IgD-negative memory B cell (primary cell): Measurements from ENCODE around the gene JAKMIP3. TPM values are rescaled to one million over a fixed set of nuclear protein-coding genes. Genes with fewer than 3 reads are reported as not detected.
"Not testable (repeated sequence)": the region's sequence is repeated elsewhere in the genome, so short reads cannot be mapped to it uniquely, and the experiment has no call there.

ENCODE experiments used
- H3K27ac Mint-ChIP-seq, 3 donors: one replicate each; pipeline ENCODE4 v1.8.0; 2020 to 2022; ENCODE audit warnings: mild to moderate bottlenecking in 3 of 3, mixed read lengths in 3 of 3, moderate library complexity in 1 of 3
- H3K27me3 Mint-ChIP-seq: one replicate; pipeline ENCODE4 v1.8.0; 2021; ENCODE audit warnings: mixed read lengths
- H3K36me3 Mint-ChIP-seq: one replicate; pipeline ENCODE4 v1.8.0; 2020; ENCODE audit warnings: mild to moderate bottlenecking, mixed read lengths
- H3K4me1 Mint-ChIP-seq, 3 donors: one replicate each; pipeline ENCODE4 v1.8.0; 2020 to 2022; ENCODE audit warnings: mixed read lengths in 3 of 3, mild to moderate bottlenecking in 1 of 3
- H3K4me3 Mint-ChIP-seq, 4 donors: one replicate each; pipeline ENCODE4 v1.8.0; 2020 to 2022; ENCODE audit warnings: mild to moderate bottlenecking in 4 of 4, mixed read lengths in 4 of 4, moderate library complexity in 3 of 4
- H3K9me3 Mint-ChIP-seq, 3 donors: one replicate each; pipeline ENCODE4 v1.8.0; 2020 to 2021; ENCODE audit warnings: mixed read lengths in 3 of 3, mild to moderate bottlenecking in 1 of 3
- polyA plus RNA-seq: library from polyadenylated mRNA; unstranded; fragments of 300-500 nt; fragmentation: Illumina TruSeq; gene quantifications from one replicate; pipeline ENCODE4 v1.2.3, GENCODE V29; 2021

The JAKMIP3 gene
- polyA plus RNA-seq, 1 donor from 2014 or later: not detected

DNA sequence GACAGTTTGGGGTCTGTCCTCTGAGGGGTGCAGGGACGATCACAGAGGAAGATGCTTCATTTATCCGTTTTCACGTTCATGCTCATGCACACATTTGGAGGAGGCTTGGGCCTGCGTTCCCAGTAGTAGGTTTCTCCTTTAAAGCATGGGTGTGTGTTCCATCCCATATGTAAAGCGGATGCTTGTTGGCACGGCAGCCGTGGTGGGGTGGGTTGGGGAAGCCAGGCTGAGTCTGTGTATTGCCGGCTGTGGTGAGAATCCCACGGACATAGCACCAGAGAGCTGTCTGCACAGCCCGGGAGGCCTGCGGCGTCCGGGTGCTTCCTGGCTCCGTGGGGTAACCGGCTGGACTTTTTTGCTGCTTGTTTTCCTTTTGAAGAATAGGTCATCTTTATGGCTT is 440 bp downstream of the JAKMIP3 start:
- H3K27me3 Mint-ChIP-seq: peaks cover 18% of the 10 kb centered on the region
- no peak overlapping the region for H3K27ac Mint-ChIP-seq
- peaks cover 0 to 2% (median 0%) of the 10 kb centered on the region in 3 donors for H3K9me3 Mint-ChIP-seq
- no peaks in the 10 kb centered on the region for H3K36me3 Mint-ChIP-seq
- peak overlapping the region in 1 of 4 donors; percentile 74 for H3K4me3 Mint-ChIP-seq
- peaks cover 0 to 4% (median 2%) of the 10 kb centered on the region in 3 donors for H3K4me1 Mint-ChIP-seq

DNA sequence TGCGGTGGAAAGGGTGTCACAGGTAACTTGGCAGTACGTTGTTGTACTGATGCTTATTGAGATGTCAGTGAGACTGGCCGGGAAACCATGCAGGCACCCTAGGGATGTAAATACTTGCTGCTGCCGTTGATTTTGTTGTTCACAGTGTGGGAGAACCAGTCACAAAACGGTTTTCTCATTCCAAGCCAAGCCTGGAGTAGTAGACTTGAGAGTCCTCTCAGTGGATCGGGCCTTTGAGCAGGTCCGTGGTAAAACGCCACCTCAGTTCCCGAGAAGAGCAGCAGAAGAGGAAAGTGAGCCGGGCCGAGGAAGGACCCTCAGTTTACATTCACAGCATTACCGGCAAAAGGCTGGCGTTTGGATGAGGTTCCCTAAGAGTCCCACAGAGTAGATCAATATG is 1.1 kb downstream of the JAKMIP3 start:
- Mint-ChIP-seq H3K4me3 (no peak overlapping the region), H3K36me3 (no peaks in the 10 kb centered on the region), H3K9me3 (peaks cover 0 to 2% (median 0%) of the 10 kb centered on the region in 3 donors), H3K27me3 (peaks cover 16% of the 10 kb centered on the region), H3K27ac (no peak overlapping the region), H3K4me1 (peaks cover 0 to 4% (median 2%) of the 10 kb centered on the region in 3 donors)

DNA sequence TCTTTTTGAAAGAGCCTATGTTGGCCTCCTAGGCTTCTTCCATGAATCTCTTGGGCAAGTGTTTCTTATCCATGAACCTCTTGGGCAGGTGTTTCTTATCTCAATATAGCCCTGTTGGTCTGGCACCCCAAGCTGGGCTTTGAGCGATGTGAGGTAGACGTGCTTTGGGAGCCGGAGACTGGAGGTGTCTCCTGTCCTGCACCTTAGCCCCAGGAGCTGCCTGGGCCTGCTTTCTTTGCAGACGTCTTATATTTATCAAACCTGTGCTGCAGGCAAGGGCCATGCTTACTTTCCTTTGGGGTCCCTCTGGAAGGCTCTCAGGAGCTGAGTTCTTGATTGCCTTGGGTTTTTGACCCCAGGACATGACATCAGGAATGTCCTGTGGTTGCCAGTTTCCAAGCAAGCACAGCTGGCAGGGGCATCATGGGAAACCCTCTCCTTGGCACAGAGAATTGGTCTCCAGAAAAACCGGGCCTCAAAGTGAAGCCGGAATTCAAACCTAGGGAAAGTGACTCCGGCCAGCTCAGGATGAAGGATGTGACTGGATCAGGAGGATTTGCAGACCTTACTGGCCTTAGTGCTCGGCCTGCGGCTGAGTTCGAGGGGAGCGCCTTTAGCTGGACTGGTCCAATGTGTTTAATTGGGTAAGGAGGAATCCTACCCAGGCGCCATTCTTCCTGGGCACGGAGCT is 2.8 kb downstream of the JAKMIP3 start:
- Mint-ChIP-seq H3K4me1 (peaks cover 0 to 4% (median 2%) of the 10 kb centered on the region in 3 donors), H3K27me3 (peaks cover 14% of the 10 kb centered on the region), H3K9me3 (peaks cover 0 to 5% (median 3%) of the 10 kb centered on the region in 3 donors), H3K36me3 (no peaks in the 10 kb centered on the region), H3K27ac (no peak overlapping the region), H3K4me3 (no peak overlapping the region)

DNA sequence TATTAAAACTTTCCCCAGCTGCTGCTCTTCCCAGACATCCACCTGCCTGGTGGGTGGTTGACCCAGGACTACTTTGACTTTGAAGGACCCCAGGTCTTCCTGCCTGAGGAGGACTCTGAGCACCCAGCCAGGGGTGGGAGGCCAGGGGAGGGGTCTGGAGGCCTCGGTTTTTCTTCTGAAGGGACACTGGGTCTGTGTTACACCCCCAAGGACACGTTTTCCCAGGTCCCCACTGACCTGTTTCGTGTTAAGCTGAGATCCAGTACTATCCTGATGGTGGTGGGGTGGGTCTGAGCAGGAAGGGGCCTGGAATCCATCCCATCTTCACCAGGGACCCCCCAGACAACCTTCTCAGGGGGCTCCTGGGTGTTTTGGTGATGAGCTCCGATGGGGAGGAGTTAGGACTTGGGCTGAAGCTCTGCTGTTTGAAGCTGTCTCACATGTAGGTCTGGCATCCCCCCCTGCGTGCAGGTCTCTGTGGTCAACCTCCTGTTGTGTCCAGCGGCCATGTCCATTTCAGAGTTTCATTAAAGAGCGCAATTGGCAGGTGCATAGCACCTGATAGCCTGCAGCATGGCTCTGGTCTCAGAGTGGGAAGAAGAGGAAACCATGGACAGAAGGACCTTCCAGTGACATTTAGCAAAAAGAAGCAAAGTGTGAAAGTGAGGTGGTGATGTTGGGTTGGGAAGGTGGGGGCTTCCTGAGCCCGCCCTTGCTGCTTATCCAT is 3.5 kb downstream of the JAKMIP3 start:
- Mint-ChIP-seq H3K9me3 (peaks cover 0 to 5% (median 4%) of the 10 kb centered on the region in 3 donors), H3K4me3 (no peak overlapping the region), H3K4me1 (peaks cover 0 to 4% (median 2%) of the 10 kb centered on the region in 3 donors), H3K27ac (no peak overlapping the region), H3K27me3 (peaks cover 14% of the 10 kb centered on the region), H3K36me3 (no peaks in the 10 kb centered on the region)

DNA sequence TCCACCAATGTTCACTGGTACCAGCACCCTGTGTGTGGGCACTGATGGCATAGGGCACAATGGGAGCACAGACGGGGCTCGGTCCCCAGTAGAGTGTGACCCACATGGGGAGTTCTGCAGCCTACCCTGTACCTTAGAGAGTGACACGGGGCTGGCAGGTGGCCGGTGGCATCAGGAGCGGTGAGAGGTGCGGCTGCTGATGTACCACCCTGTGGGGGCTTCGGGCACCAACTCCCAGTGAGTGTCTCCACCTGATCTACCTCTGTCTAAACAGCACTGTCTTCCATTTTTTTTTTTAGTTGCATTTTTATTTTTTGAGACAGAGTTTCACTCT is 4.1 kb downstream of the JAKMIP3 start:
- Mint-ChIP-seq H3K9me3 (peaks cover 2 to 8% (median 5%) of the 10 kb centered on the region in 3 donors), H3K4me1 (peaks cover 0 to 4% (median 2%) of the 10 kb centered on the region in 3 donors), H3K27ac (no peak overlapping the region), H3K4me3 (no peak overlapping the region), H3K36me3 (no peaks in the 10 kb centered on the region), H3K27me3 (peaks cover 13% of the 10 kb centered on the region)

DNA sequence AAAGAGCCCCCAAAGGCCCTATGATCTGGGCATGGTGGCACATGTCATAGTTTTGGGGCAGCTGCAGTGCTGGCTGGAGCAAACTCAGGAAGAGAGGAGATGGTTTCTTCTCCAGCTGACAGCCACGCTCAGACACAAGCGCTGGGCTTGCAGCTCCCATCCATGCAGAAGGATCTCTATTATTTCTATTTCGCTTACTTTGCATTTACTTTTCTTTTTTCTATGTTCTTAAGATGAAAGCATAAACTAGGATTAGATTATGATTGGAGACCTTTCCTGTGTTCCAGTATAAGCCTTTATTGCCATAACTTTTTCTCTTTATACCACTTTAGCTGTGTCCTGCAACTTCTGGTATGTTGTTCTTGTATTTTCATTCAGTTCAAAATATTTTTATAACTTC is 5.0 kb downstream of the JAKMIP3 start:
- peaks cover 13% of the 10 kb centered on the region for H3K27me3 Mint-ChIP-seq
- H3K4me1 Mint-ChIP-seq: peaks cover 0 to 3% (median 2%) of the 10 kb centered on the region in 3 donors
- peak overlapping the region in 1 of 4 donors; percentile 39 for H3K4me3 Mint-ChIP-seq
- no peak overlapping the region for H3K27ac Mint-ChIP-seq
- H3K36me3 Mint-ChIP-seq: no peaks in the 10 kb centered on the region
- peaks cover 4 to 11% (median 5%) of the 10 kb centered on the region in 3 donors for H3K9me3 Mint-ChIP-seq

DNA sequence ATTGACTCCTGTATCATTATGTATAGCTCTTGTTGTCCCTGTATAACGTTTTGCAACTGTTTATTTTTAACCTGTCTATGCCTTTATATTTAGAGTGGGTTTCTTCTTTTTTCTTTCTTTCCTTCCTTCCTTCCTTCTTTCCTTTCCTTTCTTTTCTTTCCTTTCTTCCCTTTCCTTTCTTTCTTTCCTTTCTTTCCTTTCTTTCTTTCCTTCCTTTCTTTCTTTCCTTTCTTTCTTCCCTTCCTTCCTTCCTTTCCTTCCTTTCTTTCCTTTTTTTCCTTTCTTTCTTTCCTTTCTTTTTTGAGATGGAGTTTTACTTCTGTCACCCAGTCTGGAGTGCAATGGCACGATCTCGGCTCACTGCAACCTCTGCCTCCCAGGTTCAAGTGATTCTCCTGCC is 5.9 kb downstream of the JAKMIP3 start:
- Mint-ChIP-seq H3K27ac (no peak overlapping the region), H3K27me3 (peaks cover 5% of the 10 kb centered on the region), H3K4me1 (no peaks in the 10 kb centered on the region), H3K4me3 (no peak overlapping the region), H3K36me3 (no peaks in the 10 kb centered on the region), H3K9me3 (peaks cover 4 to 11% (median 5%) of the 10 kb centered on the region in 3 donors)

DNA sequence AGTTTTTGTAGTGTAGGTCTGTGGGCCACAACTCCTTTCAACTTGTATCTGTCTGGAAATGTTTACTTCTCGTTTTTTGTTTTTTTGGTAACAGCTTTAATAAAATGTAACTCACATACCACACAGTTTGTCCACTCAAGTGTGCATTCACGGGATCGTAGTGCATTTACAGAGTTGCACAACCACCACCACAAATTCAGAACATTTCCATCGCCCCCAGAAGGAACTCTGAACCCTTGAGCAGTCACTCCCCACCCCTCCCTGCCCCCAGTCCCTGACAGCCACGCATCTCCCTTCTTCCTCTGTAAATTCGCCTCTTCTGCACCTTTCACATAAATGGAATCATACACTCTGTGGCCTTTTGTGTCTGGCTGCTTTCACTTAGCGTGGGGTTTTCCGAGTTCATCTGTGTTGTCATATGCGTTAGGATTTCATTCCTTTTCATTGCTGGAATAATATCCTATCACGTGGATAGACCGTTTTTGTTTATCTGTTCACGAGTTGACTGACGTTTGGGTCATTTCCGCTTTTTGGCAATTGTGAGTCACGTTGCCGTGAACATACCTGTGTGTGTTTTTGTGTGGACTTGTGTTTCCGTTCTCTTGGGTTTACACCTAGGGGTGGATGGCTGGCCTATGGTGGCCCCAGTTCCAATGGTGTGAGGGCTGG is 10.3 kb downstream of the JAKMIP3 start:
- no peaks in the 10 kb centered on the region for H3K4me1 Mint-ChIP-seq
- no peak overlapping the region for H3K27ac Mint-ChIP-seq
- peaks cover 10% of the 10 kb centered on the region for H3K27me3 Mint-ChIP-seq
- H3K9me3 Mint-ChIP-seq: peaks cover 4 to 11% (median 5%) of the 10 kb centered on the region in 3 donors
- peak overlapping the region in 1 of 4 donors; percentile 51 for H3K4me3 Mint-ChIP-seq
- no peaks in the 10 kb centered on the region for H3K36me3 Mint-ChIP-seq

DNA sequence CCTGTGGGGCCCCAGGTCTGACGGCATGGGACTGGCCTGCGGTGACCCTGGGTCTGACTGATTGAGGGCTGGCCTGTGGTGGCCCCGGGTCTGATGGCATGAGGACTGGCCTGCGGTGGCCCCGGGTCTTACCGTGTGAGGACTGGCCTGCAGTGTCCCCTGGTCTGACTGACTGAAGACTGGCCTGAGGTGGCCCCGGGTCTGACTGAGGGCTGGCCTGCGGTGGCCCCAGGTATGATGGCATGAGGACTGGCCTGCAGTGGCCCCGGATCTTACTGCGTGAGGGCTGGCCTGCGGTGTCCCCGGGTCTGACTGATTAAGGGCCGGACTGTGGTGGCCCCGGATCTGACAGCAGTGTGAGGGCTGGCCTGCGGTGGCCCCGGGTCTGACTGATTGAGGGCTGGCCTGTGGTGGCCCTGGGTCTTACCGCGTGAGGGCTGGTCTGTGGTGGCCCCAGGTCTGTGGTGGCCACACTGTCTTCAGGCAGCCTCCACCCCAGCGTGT is 10.9 kb downstream of the JAKMIP3 start:
- no peaks in the 10 kb centered on the region for H3K4me1 Mint-ChIP-seq
- peaks cover 11% of the 10 kb centered on the region for H3K27me3 Mint-ChIP-seq
- no peaks in the 10 kb centered on the region for H3K36me3 Mint-ChIP-seq
- H3K4me3 Mint-ChIP-seq: no peak overlapping the region
- H3K27ac Mint-ChIP-seq: no peak overlapping the region
- peaks cover 4 to 11% (median 5%) of the 10 kb centered on the region in 3 donors for H3K9me3 Mint-ChIP-seq

DNA sequence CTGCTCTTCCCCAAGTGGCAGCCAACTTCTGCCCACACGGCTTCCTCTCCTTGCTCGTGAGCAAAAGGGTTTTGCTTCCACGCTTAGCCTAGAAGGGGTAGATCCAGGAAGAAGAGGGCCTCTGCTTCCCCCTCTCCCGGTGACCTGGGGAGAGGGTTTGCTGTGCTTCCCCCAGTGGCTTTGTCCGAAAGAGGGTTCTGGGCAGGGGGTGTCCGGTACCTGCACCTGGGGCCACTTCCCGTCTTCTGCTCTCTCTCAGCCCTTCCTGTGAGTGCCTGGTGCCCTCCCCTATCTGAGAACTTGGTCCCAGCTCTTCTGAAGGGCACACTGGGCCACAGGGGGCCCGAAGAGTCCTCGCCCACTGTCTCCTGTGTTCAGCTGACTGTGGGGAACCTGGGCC is 11.3 kb downstream of the JAKMIP3 start:
- H3K36me3 Mint-ChIP-seq: no peaks in the 10 kb centered on the region
- no peaks in the 10 kb centered on the region for H3K4me1 Mint-ChIP-seq
- H3K27ac Mint-ChIP-seq: no peak overlapping the region
- peaks cover 4 to 11% (median 5%) of the 10 kb centered on the region in 3 donors for H3K9me3 Mint-ChIP-seq
- H3K27me3 Mint-ChIP-seq: peaks cover 11% of the 10 kb centered on the region
- no peak overlapping the region for H3K4me3 Mint-ChIP-seq

DNA sequence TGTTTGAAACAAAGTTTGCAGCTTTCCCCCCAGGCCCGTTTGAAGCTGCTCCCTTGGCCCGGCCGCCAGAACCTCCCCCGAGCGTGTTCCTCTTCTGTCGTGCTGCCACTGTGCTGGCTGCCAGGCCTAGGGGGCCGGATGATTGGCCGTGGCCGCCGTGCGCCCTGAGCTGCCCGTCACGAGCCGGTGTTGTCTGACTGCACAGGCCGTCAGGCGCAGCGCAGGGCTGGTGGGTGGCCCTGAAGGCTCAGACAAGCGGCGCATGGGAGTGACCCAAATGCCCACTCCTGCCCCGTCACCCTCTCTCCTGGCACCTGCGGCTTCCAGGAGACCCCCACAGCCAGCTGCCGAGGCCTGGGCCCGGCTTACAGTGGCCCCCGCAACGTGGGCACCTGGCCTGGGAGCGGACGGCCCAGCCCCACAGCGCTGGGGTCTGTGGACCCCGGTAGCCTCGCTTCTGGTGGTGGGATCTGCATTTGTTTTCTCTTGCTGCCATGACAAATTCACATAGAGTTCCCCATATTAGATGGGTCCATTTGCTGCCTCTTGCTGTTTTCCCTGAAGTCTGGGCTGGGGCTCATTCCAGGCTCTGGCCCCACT is 13.1 kb downstream of the JAKMIP3 start:
- no peak overlapping the region for H3K4me3 Mint-ChIP-seq
- peaks cover 4 to 14% (median 8%) of the 10 kb centered on the region in 3 donors for H3K9me3 Mint-ChIP-seq
- no peak overlapping the region for H3K27ac Mint-ChIP-seq
- H3K36me3 Mint-ChIP-seq: peaks cover under 1% of the 10 kb centered on the region
- peaks cover 0 to 3% (median 0%) of the 10 kb centered on the region in 3 donors for H3K4me1 Mint-ChIP-seq
- peaks cover 12% of the 10 kb centered on the region for H3K27me3 Mint-ChIP-seq

DNA sequence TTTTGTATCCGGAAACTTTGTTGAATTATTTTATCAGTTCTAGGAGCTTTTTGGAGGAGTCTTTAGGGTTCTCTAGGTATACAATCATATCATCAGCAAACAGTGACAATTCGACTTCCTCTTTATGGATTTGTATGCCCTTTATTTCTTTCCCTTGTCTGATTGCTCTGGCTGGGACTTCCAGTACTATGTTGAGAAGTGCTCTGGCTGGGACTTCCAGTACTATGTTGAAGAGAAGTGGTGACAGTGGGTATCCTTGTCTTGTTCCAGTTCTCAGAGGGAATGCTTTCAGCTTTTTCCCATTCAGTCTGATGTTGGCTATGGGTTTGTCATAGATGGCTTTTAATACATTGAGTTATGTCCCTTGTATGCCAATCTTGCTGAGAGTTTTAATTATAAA is 18.6 kb downstream of the JAKMIP3 start:
- not testable (repeated sequence) for H3K4me1 Mint-ChIP-seq, H3K36me3 Mint-ChIP-seq, H3K27ac Mint-ChIP-seq, H3K4me3 Mint-ChIP-seq, H3K27me3 Mint-ChIP-seq
- peaks cover 6 to 18% (median 13%) of the 10 kb centered on the region in 3 donors for H3K9me3 Mint-ChIP-seq

DNA sequence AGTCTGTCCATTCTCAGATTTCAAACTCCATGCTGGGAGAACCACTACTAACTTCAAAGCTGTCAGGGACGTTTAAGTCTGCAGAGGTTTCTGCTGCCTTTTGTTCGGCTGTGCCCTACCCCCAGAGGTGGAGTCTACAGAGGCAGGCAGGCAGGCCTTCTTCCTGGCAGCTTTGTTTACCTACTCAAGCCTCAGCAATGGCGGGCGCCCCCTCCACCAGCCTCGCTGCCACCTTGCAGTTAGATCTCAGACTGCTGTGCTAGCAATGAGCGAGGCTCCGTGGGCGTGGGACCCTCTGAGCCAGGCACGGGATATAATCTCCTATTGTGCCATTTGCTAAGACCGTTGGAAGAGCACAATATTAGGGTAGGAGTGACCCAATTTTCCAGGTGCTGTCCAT is 27.5 kb downstream of the JAKMIP3 start:
- H3K4me3 Mint-ChIP-seq, H3K36me3 Mint-ChIP-seq, H3K4me1 Mint-ChIP-seq, H3K27ac Mint-ChIP-seq, H3K9me3 Mint-ChIP-seq: not testable (repeated sequence)
- peaks cover 19% of the 10 kb centered on the region for H3K27me3 Mint-ChIP-seq

DNA sequence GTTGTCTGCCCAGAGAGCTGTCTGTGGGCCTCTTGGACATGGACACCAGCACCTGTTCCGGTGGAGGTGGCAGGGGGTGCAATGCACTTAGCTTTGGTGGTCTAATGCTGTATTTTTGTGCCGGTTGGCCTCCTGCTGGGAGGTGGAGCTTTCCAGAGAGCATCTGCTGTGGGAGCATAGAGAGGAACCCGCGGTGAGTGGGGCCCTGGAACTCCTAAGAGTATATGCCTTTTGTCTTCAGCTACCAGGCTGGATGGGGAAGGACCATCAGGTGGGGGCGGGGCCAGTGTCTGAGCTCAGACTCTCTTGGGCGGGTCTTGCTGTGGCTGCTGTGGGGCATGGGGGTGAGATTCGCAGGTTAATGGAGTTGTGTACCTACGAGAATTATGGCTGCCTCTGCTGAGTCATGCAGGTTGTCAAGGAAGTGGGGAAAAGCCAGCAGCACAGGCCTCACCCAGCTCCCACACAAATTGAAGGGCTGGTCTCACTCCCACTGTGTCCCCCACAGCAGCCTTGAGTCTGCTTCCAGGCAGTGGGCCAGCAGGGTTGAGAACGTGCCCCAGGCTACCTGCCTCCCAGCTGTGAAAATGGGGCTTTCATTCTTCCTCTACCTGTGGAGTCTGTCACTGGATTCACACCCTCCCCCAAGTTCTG is 29.0 kb downstream of the JAKMIP3 start:
- H3K4me3 Mint-ChIP-seq: peak overlapping the region in 2 of 4 donors; percentile 30 to 39
- peaks cover 1% of the 10 kb centered on the region for H3K36me3 Mint-ChIP-seq
- H3K27ac Mint-ChIP-seq: no peak overlapping the region
- H3K27me3 Mint-ChIP-seq: peaks cover 19% of the 10 kb centered on the region
- peaks cover 0 to 3% (median 0%) of the 10 kb centered on the region in 3 donors for H3K4me1 Mint-ChIP-seq
- peaks cover 0 to 6% (median 6%) of the 10 kb centered on the region in 3 donors for H3K9me3 Mint-ChIP-seq
